Caco-2 (cell line): ENCODE measurements around the gene HDAC4. TPM values are rescaled to one million over a fixed set of nuclear protein-coding genes. Genes with fewer than 3 reads are reported as not detected.

Source experiments
- BruUV-seq: library from RNA; stranded (reverse); fragments of 400-500 nt; replicated peaks from 2 replicates; lab custom pipeline; 2021; lab: Mats Ljungman, UMichigan
- CTCF ChIA-PET: fragments of 300-600 bp; sonication (Branson Sonifier 250); formaldehyde crosslinking; loops from one replicate; lab custom pipeline; 2022; ENCODE audit warnings: antibody characterized with exemption; lab: Charles Lee
- POLR2A ChIA-PET: fragments of 300-600 bp; sonication (Branson Sonifier 250); formaldehyde crosslinking; loops from one replicate; lab custom pipeline; 2022; ENCODE audit warnings: antibody characterized with exemption; lab: Charles Lee
- DNase-seq, 2 experiments: peaks; one replicate each; pipeline versions ENCODE4 v3.0.0 to v3.0.0-alpha.2; 2020 to 2022
- H3K27me3 ChIP-seq: replicated peaks from 2 replicates; pipeline ENCODE4 v1.6.0; 2011; ENCODE audit warnings: low read length; ENCODE audit not compliant: control insufficient read depth, insufficient read depth
- H3K36me3 ChIP-seq: 2 replicates; pipeline ENCODE4 v1.5.1; 2011; ENCODE audit warnings: low read length; ENCODE audit not compliant: control insufficient read depth, insufficient read depth
- H3K4me1 ChIP-seq: fragments of 250-450 bp; sonication (Bioruptor Pico); 2 replicates; pipeline ENCODE4 v1.5.1; 2020; ENCODE audit warnings: mild to moderate bottlenecking
- H3K4me3 ChIP-seq: 2 replicates; pipeline ENCODE4 v1.5.1; 2011; ENCODE audit warnings: low read depth, mild to moderate bottlenecking, control low read depth, low read length
- H3K9me3 ChIP-seq: fragments of 250-450 bp; sonication (Bioruptor Pico); 2 replicates; pipeline ENCODE4 v1.5.1; 2020; ENCODE audit warnings: mild to moderate bottlenecking, moderate library complexity
- H3K27ac Mint-ChIP-seq: one replicate; pipeline ENCODE4 v1.8.0; 2022; ENCODE audit warnings: mixed read lengths; ENCODE audit not compliant: unreplicated experiment
- H3K27me3 Mint-ChIP-seq: one replicate; pipeline ENCODE4 v1.8.0; 2022; ENCODE audit warnings: mixed read lengths; ENCODE audit not compliant: insufficient read depth, unreplicated experiment
- H3K36me3 Mint-ChIP-seq: one replicate; pipeline ENCODE4 v1.8.0; 2022; ENCODE audit warnings: mild to moderate bottlenecking, mixed read lengths; ENCODE audit not compliant: insufficient read depth, unreplicated experiment
- H3K4me1 Mint-ChIP-seq: one replicate; pipeline ENCODE4 v1.8.0; 2022; ENCODE audit warnings: low read depth, mixed read lengths; ENCODE audit not compliant: unreplicated experiment
- H3K4me3 Mint-ChIP-seq: one replicate; pipeline ENCODE4 v1.8.0; 2022; ENCODE audit warnings: mild to moderate bottlenecking, moderate library complexity, mixed read lengths; ENCODE audit not compliant: unreplicated experiment
- H3K9me3 Mint-ChIP-seq: one replicate; pipeline ENCODE4 v1.8.0; 2022; ENCODE audit warnings: mixed read lengths; ENCODE audit not compliant: unreplicated experiment
- CTCF ChIP-seq, 2 experiments: fragments of 200-600 bp in 1 of 2; IDR thresholded peaks; 1 replicate in 1 of 2; 2 replicates in 1 of 2; pipeline versions ENCODE4 v1.5.1 to v1.8.0; 2011 to 2022; ENCODE audit warnings: antibody characterized with exemption in 1 of 2, control low read depth in 1 of 2, inconsistent platforms in 1 of 2, low read depth in 1 of 2, low read length in 1 of 2, mild to moderate bottlenecking in 1 of 2, moderate library complexity in 1 of 2; ENCODE audit not compliant: insufficient read depth in 1 of 2, severe bottlenecking in 1 of 2, unreplicated experiment in 1 of 2
- intact Hi-C: fragments of 100-400 bp; cut with micrococcal nuclease; formaldehyde crosslinking; loops from one replicate; pipeline ENCODE4 v1.10.0; 2022; ENCODE audit not compliant: unreplicated experiment
- total RNA-seq: library from RNA; stranded (reverse); gene quantifications from 2 replicates; pipeline ENCODE4 v1.2.3, GENCODE V29; 2022

HDAC4 gene
- total RNA-seq, 1 experiment from 2014 or later = 15.5 TPM

DNA sequence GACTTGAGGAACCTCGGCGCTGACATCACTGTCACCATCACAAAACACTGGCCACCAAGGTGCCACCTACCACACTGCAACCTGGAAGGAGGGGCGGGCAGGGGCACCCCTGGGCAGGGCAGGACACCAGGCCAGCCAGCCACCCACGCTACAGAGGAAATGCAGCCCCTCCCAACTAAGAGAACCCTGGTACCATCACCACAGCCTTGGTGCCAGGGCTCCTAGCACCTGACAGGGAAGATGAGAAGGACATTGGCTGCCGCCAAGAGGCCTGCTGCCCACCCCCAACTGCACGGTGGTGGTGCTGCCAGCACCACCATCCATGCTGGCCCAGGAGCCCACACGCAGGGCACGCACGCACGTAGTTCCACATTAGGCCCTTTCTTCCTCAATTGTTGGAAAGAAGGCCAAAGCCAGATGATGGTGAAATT, 88.7 kb downstream of the HDAC4 start:
- POLR2A ChIA-PET = no interaction called here
- no peak overlapping the region for H3K27ac Mint-ChIP-seq
- H3K4me3 ChIP-seq = no peak overlapping the region
- H3K4me3 Mint-ChIP-seq = no peak overlapping the region
- intact Hi-C loops = no loop called here
- DNase-seq = no peak
- H3K27me3 Mint-ChIP-seq = no peaks in the 10 kb centered on the region
- H3K36me3 ChIP-seq = no peaks in the 10 kb centered on the region
- H3K9me3 ChIP-seq = no peaks in the 10 kb centered on the region
- H3K27me3 ChIP-seq = no peaks in the 10 kb centered on the region
- no peaks in the 10 kb centered on the region for H3K36me3 Mint-ChIP-seq
- no peak for TF ChIP-seq CTCF (IDR thresholded peaks at IDR 0.05; ENCODE audit: insufficient read depth in 1 of 2, low read depth in 1 of 2, low read length in 1 of 2, severe bottlenecking in 1 of 2, unreplicated experiment in 1 of 2)
- no peaks in the 10 kb centered on the region for H3K4me1 Mint-ChIP-seq
- CTCF ChIA-PET = no interaction called here
- no peaks in the 10 kb centered on the region for H3K4me1 ChIP-seq
- H3K9me3 Mint-ChIP-seq = no peaks in the 10 kb centered on the region
- no TSS peak for BruUV-seq

- POLR2A ChIA-PET = no interaction called here
- Histone ChIP-seq H3K36me3 (no peaks in the 10 kb centered on the region), H3K9me3 (no peaks in the 10 kb centered on the region), H3K27me3 (no peaks in the 10 kb centered on the region), H3K4me1 (no peaks in the 10 kb centered on the region), H3K4me3 (no peak overlapping the region)
- H3K36me3 Mint-ChIP-seq = no peaks in the 10 kb centered on the region
- BruUV-seq = no TSS peak
- no peaks in the 10 kb centered on the region for H3K9me3 Mint-ChIP-seq
- CTCF ChIA-PET = no interaction called here
- no peak overlapping the region for H3K27ac Mint-ChIP-seq
- no peaks in the 10 kb centered on the region for H3K27me3 Mint-ChIP-seq
- intact Hi-C loops = no loop called here
- no peaks in the 10 kb centered on the region for H3K4me1 Mint-ChIP-seq
- TF ChIP-seq CTCF (IDR thresholded peaks at IDR 0.05; ENCODE audit: insufficient read depth in 1 of 2, low read depth in 1 of 2, low read length in 1 of 2, severe bottlenecking in 1 of 2, unreplicated experiment in 1 of 2) = no peak
- no peak for DNase-seq
- no peak overlapping the region for H3K4me3 Mint-ChIP-seq
Observed at GRCh38 chr2:239311132-239312040, 89.4 kb downstream of the HDAC4 start.

DNA sequence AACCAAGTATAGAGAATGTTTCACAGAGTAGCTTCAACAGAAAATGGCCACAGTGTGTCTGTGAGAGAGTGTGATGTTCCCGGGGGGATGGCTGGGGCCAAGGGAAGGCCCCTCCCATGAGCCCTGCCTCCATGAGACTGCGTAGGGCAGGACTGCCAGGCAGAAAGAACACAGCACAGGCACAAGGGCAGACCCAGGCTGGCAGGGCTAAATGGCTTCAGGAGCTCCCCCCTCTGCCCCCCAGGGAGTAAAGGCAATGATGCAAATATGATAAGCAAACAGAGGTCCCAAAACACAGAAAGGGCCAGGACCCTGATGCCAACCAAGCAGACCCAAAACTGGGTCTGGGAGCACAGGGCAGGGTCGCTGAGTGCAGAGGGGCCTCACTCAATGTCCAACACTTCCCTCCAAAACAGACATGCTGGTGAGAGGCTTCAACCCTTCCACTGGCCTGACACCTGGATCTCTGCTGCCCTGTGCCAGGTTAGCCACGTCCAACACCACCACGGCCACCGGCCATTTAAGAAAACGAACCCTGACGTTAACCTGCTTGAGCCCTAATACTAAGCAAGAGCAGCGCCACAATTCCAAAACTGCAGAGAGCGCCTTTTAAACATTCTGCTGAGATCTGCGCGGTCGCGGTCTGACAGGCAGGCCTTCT, 90.3 kb downstream of the HDAC4 start:
- no peak for TF ChIP-seq CTCF (IDR thresholded peaks at IDR 0.05; ENCODE audit: insufficient read depth in 1 of 2, low read depth in 1 of 2, low read length in 1 of 2, severe bottlenecking in 1 of 2, unreplicated experiment in 1 of 2)
- Mint-ChIP-seq H3K9me3 (no peaks in the 10 kb centered on the region), H3K36me3 (no peaks in the 10 kb centered on the region), H3K27ac (no peak overlapping the region), H3K27me3 (no peaks in the 10 kb centered on the region), H3K4me1 (no peaks in the 10 kb centered on the region), H3K4me3 (no peak overlapping the region)
- DNase-seq = no peak
- intact Hi-C loops = no loop called here
- no TSS peak for BruUV-seq
- H3K4me1 ChIP-seq = no peaks in the 10 kb centered on the region
- H3K9me3 ChIP-seq = no peaks in the 10 kb centered on the region
- CTCF ChIA-PET = no interaction called here
- no peaks in the 10 kb centered on the region for H3K27me3 ChIP-seq
- no peak overlapping the region for H3K4me3 ChIP-seq
- H3K36me3 ChIP-seq = no peaks in the 10 kb centered on the region
- POLR2A ChIA-PET = no interaction called here
